HG02840 (cell line): ENCODE measurements around the gene FFAR2.
"Not testable (repeated sequence)": the region's sequence is repeated elsewhere in the genome, so short reads cannot be mapped to it uniquely, and the experiment has no call there.

Source experiments
- ATAC-seq: cut with Tn5 transposase; IDR thresholded peaks from one replicate; pipeline ENCODE4 v1.9.1; 2021; ENCODE audit warnings: mild to moderate bottlenecking, moderate library complexity, moderate number of reproducible peaks; ENCODE audit not compliant: unreplicated experiment, low FRiP score

The FFAR2 gene

GRCh38 chr19:35451338-35452096 is 3.5 kb downstream of the FFAR2 start:
- ATAC-seq, result no peak

- no peak for ATAC-seq
Measured at GRCh38 chr19:35454663-35455062, 6.6 kb downstream of the FFAR2 start.

GRCh38 chr19:35455616-35456201 is 7.7 kb downstream of the FFAR2 start:
- no peak for ATAC-seq

- ATAC-seq, result no peak
Measured at GRCh38 chr19:35457173-35457572, 9.1 kb downstream of the FFAR2 start.

- no peak for ATAC-seq
Measured at GRCh38 chr19:35458192-35458591, 10.1 kb downstream of the FFAR2 start.

- ATAC-seq, result peak; percentile 41
Measured at GRCh38 chr19:35458731-35459391, 10.8 kb downstream of the FFAR2 start.

- ATAC-seq, result no peak
Measured at GRCh38 chr19:35459414-35460082, 11.5 kb downstream of the FFAR2 start.

GRCh38 chr19:35460608-35461007 is 12.6 kb downstream of the FFAR2 start:
- no peak for ATAC-seq

GRCh38 chr19:35461060-35461459 is 13.0 kb downstream of the FFAR2 start:
- no peak for ATAC-seq

GRCh38 chr19:35461788-35462187 is 13.7 kb downstream of the FFAR2 start:
- ATAC-seq, result not testable (repeated sequence)

- peak; percentile 63 for ATAC-seq
Measured at GRCh38 chr19:35462476-35462953, 14.5 kb downstream of the FFAR2 start.

GRCh38 chr19:35462956-35463355 is 14.9 kb downstream of the FFAR2 start:
- ATAC-seq, result not testable (repeated sequence)

- ATAC-seq, result no peak
Measured at GRCh38 chr19:35466259-35466658, 18.2 kb downstream of the FFAR2 start.

- no peak for ATAC-seq
Measured at GRCh38 chr19:35468637-35469036, 20.6 kb downstream of the FFAR2 start.

- ATAC-seq, result no peak
Measured at GRCh38 chr19:35470128-35470527, 22.1 kb downstream of the FFAR2 start.

GRCh38 chr19:35471075-35471474 is 23.0 kb downstream of the FFAR2 start:
- not testable (repeated sequence) for ATAC-seq

GRCh38 chr19:35471946-35472345 is 23.9 kb downstream of the FFAR2 start:
- ATAC-seq, result no peak

GRCh38 chr19:35474104-35474503 is 26.0 kb downstream of the FFAR2 start:
- ATAC-seq, result no peak

GRCh38 chr19:35474594-35474993 is 26.5 kb downstream of the FFAR2 start:
- ATAC-seq, result not testable (repeated sequence)

GRCh38 chr19:35476149-35476548 is 28.1 kb downstream of the FFAR2 start:
- ATAC-seq, result no peak
